HK-2 (cell line): Measurements from ENCODE around the gene TAP1.
A peak's percentile ranks its signal among the peaks of the same experiment; 100 is the strongest.

Experiments
- DNase-seq: peaks from one replicate; pipeline ENCODE4 v3.0.0-alpha.2; 2018; ENCODE audit not compliant: unreplicated experiment

Gene TAP1

DNA sequence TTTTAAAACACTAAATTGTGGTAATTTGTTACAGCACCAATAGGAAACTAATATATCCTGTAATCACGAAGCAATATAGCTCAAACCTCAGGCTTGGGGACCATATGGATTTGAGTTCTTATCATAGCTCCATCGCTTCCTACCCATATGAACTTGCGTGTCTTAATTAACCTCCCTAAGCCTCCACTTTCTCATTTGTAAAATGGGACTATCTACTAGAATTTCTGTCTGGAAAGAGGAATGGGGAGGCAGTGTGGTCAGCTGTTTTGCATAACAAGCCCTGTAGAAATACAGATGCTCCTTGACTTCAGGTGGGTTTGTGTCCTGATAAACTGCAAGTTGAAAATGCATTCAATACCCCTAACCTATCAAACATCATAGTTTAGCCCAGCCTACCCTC, 53.8 kb downstream of the TAP1 start:
- DNase-seq, result no peak

DNA sequence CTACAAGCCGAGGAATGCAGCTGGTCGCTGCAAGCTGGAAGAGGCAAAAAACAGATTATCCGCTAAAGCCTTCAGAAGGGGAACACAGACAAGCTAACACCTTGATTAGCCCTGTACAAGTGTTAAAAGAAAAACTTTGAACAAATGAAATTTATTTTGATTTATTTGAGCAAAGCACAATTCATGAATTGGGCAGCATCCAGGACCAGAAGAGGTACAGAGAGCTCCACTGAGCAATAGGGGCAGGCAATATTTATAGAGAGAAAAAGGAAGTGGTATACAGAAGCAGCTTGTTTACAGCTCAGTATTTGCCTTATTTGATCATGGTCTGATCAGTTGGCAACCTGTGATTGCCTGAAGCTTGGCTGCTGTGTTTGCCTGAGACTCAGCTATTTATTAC, 54.3 kb downstream of the TAP1 start:
- DNase-seq, result no peak

DNA sequence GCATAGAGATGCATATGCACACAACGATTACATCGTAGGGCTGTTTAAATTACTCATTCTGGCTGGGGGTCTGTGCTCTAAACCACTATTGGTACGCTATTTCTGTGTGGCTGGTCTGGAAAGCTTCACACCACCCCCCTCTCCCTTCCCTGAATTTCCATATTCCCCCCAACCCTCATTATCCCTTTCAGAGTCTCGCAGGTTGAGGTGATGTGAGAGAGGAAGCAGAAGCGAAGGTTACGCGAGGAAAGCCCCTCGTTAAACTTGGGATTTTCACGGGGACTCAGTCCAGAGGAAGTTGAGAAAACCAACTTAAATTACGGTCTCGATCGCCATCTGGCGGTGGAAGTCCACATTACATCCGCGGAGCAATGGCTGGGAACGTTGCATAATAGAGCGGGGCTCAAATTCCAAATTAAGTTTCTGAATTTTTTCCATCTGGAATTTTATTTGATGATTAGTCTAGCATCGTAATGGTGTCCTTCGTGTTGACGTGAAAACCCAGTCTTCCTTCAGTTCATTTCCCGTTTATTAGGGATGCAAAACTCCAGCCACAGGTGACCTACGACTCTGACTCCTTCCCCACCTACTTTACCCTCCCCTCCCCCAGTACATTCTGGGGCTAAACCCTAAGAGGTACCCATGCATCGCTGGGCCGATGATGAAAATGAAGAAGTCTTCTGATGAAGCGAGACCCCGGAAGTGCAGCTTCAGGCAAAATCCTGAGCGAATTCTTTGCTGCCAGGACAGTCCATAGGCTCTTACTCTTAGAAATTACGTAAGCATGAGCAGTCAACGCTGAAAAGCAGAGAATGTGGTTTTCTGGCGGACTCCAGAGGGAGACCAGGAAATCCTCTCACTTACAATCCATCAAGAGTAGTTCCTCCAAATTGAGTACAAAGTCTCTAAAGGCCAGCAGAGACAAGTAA, 56.4 kb downstream of the TAP1 start:
- peak; percentile 78 for DNase-seq
